NCI-H1417 treated with DMSO at 0.1 percent for 48 hours (cell line): ENCODE results near the gene SLC4A5.

Source experiments
- DNase-seq: peaks from one replicate; lab custom pipeline; 2025; lab: John Stamatoyannopoulos, UW

SLC4A5 gene

GRCh38 chr2:74343316-74343715, at the start of gene SLC4A5:
SLC4A5 (minus strand) TSS chr2:74343416; CDS start chr2:74315023, 28,393 bp downstream.
- no peak for DNase-seq

GRCh38 chr2:74392449-74392743, 49.2 kb upstream of the SLC4A5 start:
- no peak for DNase-seq

- DNase-seq = peak; percentile 85
Measured at GRCh38 chr2:74391580-74392448, 48.6 kb upstream of the SLC4A5 start.

- DNase-seq = no peak
Measured at GRCh38 chr2:74391209-74391579, 48.0 kb upstream of the SLC4A5 start.

- no peak for DNase-seq
Measured at GRCh38 chr2:74390606-74391005, 47.4 kb upstream of the SLC4A5 start.

- no peak for DNase-seq
Measured at GRCh38 chr2:74387346-74387745, 44.1 kb upstream of the SLC4A5 start.

GRCh38 chr2:74385396-74385795, 42.2 kb upstream of the SLC4A5 start:
- no peak for DNase-seq

- DNase-seq = no peak
Measured at GRCh38 chr2:74384051-74384450, 40.8 kb upstream of the SLC4A5 start.

GRCh38 chr2:74383254-74383653, 40.0 kb upstream of the SLC4A5 start:
- no peak for DNase-seq

GRCh38 chr2:74381751-74382150, 38.5 kb upstream of the SLC4A5 start:
- DNase-seq = no peak

- no peak for DNase-seq
Measured at GRCh38 chr2:74379851-74380789, 36.9 kb upstream of the SLC4A5 start, which contains the start of gene DCTN1. DCTN1 (minus strand) TSS chr2:74380311; CDS start chr2:74380037, 274 bp downstream.

- no peak for DNase-seq
Measured at GRCh38 chr2:74378007-74378406, 34.8 kb upstream of the SLC4A5 start.

- no peak for DNase-seq
Measured at GRCh38 chr2:74375838-74376237, 32.6 kb upstream of the SLC4A5 start.

GRCh38 chr2:74374509-74375205, 31.4 kb upstream of the SLC4A5 start:
- peak; percentile 49 for DNase-seq

GRCh38 chr2:74373985-74374384, 30.8 kb upstream of the SLC4A5 start:
- DNase-seq = no peak

GRCh38 chr2:74373221-74373676, 30.0 kb upstream of the SLC4A5 start:
- DNase-seq = no peak

- no peak for DNase-seq
Measured at GRCh38 chr2:74372674-74373073, 29.5 kb upstream of the SLC4A5 start.

GRCh38 chr2:74371421-74371820, 28.2 kb upstream of the SLC4A5 start:
- DNase-seq = no peak

GRCh38 chr2:74369976-74370375, 26.8 kb upstream of the SLC4A5 start:
- DNase-seq = no peak

- no peak for DNase-seq
Measured at GRCh38 chr2:74368499-74368898, 25.3 kb upstream of the SLC4A5 start.

- DNase-seq = no peak
Measured at GRCh38 chr2:74367789-74368188, 24.6 kb upstream of the SLC4A5 start.

- DNase-seq = no peak
Measured at GRCh38 chr2:74366036-74366435, 22.8 kb upstream of the SLC4A5 start.
